ENCODE measurements around the gene APH1B.

DNA sequence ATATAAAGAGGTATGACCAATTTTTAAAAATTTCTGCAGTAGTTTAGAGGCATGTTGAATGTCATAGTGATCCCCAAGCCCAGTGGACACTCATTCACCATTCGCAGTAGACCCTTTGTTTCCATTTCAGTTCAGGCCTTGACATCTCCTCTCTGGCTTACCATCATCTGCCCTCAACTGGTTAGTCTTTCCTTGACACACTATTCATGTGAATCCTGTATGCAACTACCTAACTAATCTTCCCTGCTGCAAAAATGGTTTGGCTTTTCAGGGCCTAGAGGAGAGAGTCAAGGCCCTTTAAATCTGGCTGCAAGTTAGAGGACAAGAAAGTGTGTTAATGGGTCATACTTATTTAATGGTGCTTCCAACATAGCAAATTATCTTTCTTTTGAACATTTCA, 10.9 kb downstream of the APH1B start:
- TF ChIP-seq, protein P1, sequence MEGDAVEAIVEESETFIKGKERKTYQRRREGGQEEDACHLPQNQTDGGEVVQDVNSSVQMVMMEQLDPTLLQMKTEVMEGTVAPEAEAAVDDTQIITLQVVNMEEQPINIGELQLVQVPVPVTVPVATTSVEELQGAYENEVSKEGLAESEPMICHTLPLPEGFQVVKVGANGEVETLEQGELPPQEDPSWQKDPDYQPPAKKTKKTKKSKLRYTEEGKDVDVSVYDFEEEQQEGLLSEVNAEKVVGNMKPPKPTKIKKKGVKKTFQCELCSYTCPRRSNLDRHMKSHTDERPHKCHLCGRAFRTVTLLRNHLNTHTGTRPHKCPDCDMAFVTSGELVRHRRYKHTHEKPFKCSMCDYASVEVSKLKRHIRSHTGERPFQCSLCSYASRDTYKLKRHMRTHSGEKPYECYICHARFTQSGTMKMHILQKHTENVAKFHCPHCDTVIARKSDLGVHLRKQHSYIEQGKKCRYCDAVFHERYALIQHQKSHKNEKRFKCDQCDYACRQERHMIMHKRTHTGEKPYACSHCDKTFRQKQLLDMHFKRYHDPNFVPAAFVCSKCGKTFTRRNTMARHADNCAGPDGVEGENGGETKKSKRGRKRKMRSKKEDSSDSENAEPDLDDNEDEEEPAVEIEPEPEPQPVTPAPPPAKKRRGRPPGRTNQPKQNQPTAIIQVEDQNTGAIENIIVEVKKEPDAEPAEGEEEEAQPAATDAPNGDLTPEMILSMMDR (conservative IDR thresholded peaks at IDR 0.05; ENCODE audit: low read depth, low read length) = no peak
- TF ChIP-seq EZH2 (IDR thresholded peaks at IDR 0.05; ENCODE audit: borderline replicate concordance, low read depth, low read length, poor library complexity, severe bottlenecking) = no peak
